Measurements from ENCODE around the gene USPL1. TPM values are rescaled to one million over a fixed set of nuclear protein-coding genes. Genes with fewer than 3 reads are reported as not detected.
"Not testable (repeated sequence)": the region's sequence is repeated elsewhere in the genome, so short reads cannot be mapped to it uniquely, and the experiment has no call there.

The USPL1 gene
- polyA plus RNA-seq, 3 donors from 2014 or later: 9.5 to 13.2 (median 12.3) TPM

DNA sequence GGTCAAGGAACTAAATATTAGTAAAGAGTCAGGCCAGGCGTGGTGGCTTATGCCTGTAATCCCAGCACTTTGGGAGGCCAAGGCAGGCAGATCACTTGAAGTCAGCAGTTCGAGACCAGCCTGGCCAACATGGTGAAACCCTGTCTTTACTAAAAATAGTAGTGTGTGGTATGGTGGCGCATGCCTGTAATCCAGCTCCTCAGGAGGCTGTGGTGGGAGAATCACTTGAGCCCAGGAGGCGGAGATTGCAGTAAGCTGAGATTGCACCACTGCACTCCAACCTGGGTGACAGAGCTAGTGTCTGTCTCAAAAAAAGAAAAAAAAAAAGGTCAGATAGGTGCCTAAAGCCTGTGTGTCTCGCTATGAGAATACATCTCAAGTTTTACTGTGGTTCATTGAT is 33.9 kb downstream of the USPL1 start:
- Mint-ChIP-seq H3K36me3 (peaks cover 27 to 52% (median 31%) of the 10 kb centered on the region in 3 donors), H3K27ac (peak overlapping the region in 3 of 6 donors; percentile 8 to 77 (median 63)), H3K4me1 (peaks cover 10 to 48% of the 10 kb centered on the region in 2 donors)
- not testable (repeated sequence) for DNase-seq; H3K4me3 Mint-ChIP-seq; H3K9me3 Mint-ChIP-seq; H3K27me3 Mint-ChIP-seq (ENCODE audit: low read depth in 3 of 3)

DNA sequence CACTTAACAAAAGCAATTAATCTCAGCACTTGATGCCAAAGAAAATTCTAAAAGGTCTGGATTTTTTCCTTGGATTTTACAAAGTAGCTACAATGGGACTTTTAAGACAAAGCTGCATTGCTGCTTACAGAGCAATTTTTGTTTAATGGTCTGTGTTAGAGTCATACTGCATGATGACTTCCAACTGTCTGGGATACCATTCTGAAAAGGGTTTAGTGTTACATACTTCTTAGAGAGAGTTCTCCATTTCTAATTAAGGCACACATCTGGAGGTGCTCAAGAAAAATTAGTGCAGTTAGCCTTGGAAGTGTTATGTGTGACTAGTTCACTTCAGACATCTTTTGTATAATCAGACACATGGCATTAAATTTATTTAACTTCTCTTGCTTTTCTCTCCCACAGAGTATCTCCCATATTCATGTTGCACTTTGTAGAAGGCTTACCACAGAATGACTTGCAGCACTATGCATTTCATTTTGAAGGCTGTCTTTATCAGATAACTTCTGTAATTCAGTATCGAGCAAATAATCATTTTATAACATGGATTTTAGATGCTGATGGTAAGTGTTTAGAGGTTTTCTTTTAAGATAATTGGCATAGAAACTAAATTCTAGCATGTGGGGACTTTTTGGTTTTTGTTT is 35.1 kb downstream of the USPL1 start:
- no peak for DNase-seq
- Mint-ChIP-seq H3K27ac (peak overlapping the region in 2 of 6 donors; percentile 11 to 65), H3K4me1 (peaks cover 10 to 48% of the 10 kb centered on the region in 2 donors), H3K27me3 (ENCODE audit: low read depth in 3 of 3) (peaks cover 0 to 3% (median 3%) of the 10 kb centered on the region in 3 donors), H3K9me3 (no peaks in the 10 kb centered on the region), H3K4me3 (no peak overlapping the region), H3K36me3 (peaks cover 25 to 56% (median 27%) of the 10 kb centered on the region in 3 donors)

DNA sequence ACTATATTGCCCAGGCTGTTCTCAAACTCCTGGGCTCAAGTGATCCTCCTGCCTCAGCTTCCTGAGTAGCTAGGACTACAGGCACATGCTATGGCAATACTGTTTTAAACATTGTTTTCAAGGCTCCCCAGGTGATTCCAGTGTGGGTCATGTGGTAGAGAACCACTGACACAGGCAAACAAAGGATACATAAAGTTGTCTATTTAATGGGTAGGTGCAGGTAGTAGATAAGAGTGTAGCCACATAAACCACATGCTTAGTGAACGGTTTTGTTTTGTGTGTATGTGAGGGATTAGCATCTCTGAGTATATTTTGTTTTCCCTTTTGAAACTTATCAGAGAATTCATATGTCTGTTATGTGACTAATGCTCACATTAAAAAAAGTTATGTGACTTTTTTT is 36.7 kb downstream of the USPL1 start:
- Mint-ChIP-seq H3K27me3 (ENCODE audit: low read depth in 3 of 3) (peaks cover 0 to 3% (median 3%) of the 10 kb centered on the region in 3 donors), H3K4me3 (peak overlapping the region in 2 of 5 donors; percentile 0 to 47), H3K36me3 (peaks cover 26 to 56% (median 30%) of the 10 kb centered on the region in 3 donors), H3K27ac (peak overlapping the region in 5 of 6 donors; percentile 65 to 83 (median 75)), H3K4me1 (peaks cover 10 to 40% of the 10 kb centered on the region in 2 donors), H3K9me3 (no peaks in the 10 kb centered on the region)
- DNase-seq: no peak

GRCh38 chr13:30656178-30656577 is 38.5 kb downstream of the USPL1 start:
- Mint-ChIP-seq H3K27ac (peak overlapping the region in 1 of 6 donors; percentile 36), H3K27me3 (ENCODE audit: low read depth in 3 of 3) (peaks cover 0 to 1% (median 0%) of the 10 kb centered on the region in 3 donors), H3K4me1 (peaks cover 9 to 41% of the 10 kb centered on the region in 2 donors), H3K4me3 (no peak overlapping the region), H3K9me3 (no peaks in the 10 kb centered on the region), H3K36me3 (peaks cover 20 to 53% (median 25%) of the 10 kb centered on the region in 3 donors)
- DNase-seq: no peak

GRCh38 chr13:30659980-30660379 is 42.3 kb downstream of the USPL1 start:
- no peaks in the 10 kb centered on the region for H3K9me3 Mint-ChIP-seq
- peaks cover 16 to 37% (median 17%) of the 10 kb centered on the region in 3 donors for H3K36me3 Mint-ChIP-seq
- no peak overlapping the region for H3K4me3 Mint-ChIP-seq
- H3K27ac Mint-ChIP-seq: no peak overlapping the region
- H3K4me1 Mint-ChIP-seq: peaks cover 20 to 30% of the 10 kb centered on the region in 2 donors
- peaks cover 0 to 4% (median 0%) of the 10 kb centered on the region in 3 donors for H3K27me3 Mint-ChIP-seq (ENCODE audit: low read depth in 3 of 3)
- DNase-seq: no peak

GRCh38 chr13:30660796-30661195 is 43.1 kb downstream of the USPL1 start:
- H3K36me3 Mint-ChIP-seq: peaks cover 13 to 32% (median 16%) of the 10 kb centered on the region in 3 donors
- no peak for DNase-seq
- peaks cover 20 to 30% of the 10 kb centered on the region in 2 donors for H3K4me1 Mint-ChIP-seq
- no peaks in the 10 kb centered on the region for H3K9me3 Mint-ChIP-seq
- H3K27ac Mint-ChIP-seq: no peak overlapping the region
- peaks cover 0 to 4% (median 0%) of the 10 kb centered on the region in 3 donors for H3K27me3 Mint-ChIP-seq (ENCODE audit: low read depth in 3 of 3)
- H3K4me3 Mint-ChIP-seq: no peak overlapping the region

DNA sequence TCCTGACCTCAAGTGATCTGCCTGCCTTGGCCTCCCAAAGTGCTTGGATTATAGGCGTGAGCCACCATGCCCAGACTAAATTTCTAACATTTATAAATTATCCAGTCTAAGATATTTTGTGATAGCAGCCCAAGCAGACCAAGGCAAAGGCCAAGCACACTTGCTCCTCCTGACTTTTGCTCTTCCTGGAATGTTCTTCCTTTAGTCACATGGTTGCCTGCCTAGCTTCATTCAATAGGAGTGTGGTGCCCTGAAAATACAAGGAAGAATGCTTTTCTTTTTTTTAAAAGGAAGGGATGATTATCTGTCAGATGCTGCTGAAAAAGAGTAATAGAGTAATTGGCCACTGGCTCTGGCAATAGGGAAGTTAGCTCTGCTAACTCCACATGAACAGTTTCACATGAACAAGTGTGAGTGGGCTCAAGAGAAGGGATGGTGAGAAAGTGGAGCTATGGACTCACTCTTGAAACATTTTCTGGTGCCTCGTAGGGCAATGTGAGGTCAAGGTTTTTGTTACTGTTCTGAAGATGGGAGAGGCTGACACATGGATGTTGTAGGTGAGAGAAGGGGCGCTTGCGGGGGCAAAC is 47.1 kb downstream of the USPL1 start:
- no peak overlapping the region for H3K4me3 Mint-ChIP-seq
- H3K4me1 Mint-ChIP-seq: peaks cover 17 to 21% of the 10 kb centered on the region in 2 donors
- H3K36me3 Mint-ChIP-seq: peaks cover 0 to under 1% (median 0%) of the 10 kb centered on the region in 3 donors
- H3K9me3 Mint-ChIP-seq: no peaks in the 10 kb centered on the region
- DNase-seq: no peak
- no peak overlapping the region for H3K27ac Mint-ChIP-seq
- H3K27me3 Mint-ChIP-seq (ENCODE audit: low read depth in 3 of 3): peaks cover 0 to 2% (median 2%) of the 10 kb centered on the region in 3 donors

DNA sequence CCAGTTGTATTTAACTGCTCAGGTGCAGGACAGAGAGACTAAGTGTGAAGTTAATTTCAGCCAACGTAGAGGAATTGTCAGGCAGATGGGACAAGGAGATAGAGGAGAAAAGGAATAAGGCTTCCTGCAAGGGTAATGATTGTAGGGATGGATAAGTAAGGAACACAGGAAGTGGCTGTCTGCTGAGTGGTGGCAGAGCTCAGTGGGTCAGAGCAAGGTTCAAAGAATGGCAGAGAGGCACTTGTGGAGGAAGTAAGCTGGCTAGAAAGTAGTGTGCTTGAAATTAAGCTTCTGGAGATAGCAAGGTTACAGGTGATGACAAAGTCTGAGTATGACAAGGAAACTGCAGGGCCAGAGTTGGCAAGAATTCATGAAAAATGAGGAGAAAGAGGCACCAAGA is 47.9 kb downstream of the USPL1 start:
- H3K9me3 Mint-ChIP-seq: no peaks in the 10 kb centered on the region
- no peak overlapping the region for H3K27ac Mint-ChIP-seq
- no peak for DNase-seq
- H3K36me3 Mint-ChIP-seq: no peaks in the 10 kb centered on the region
- H3K4me1 Mint-ChIP-seq: peaks cover 17 to 20% of the 10 kb centered on the region in 2 donors
- H3K27me3 Mint-ChIP-seq (ENCODE audit: low read depth in 3 of 3): peaks cover 0 to 2% (median 2%) of the 10 kb centered on the region in 3 donors
- H3K4me3 Mint-ChIP-seq: no peak overlapping the region

DNA sequence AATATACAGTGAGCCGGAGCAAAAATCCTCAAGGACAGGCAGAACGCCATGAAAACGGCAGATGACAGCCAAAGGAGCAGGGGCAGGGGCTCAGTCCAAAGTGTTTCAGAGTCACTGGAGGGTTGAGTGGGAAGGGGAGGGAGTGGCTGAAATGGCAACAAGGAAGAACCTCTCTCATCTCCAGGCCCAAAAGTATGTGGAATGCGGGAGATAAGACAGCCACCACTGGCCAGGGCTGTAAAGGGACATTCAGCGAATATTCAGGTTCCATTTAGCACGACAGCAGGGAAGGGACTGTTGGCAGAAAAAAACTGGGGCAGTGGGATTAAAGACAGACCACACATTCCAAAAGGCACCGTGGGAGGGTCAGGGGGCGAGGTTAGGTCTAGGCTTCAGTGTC is 48.4 kb downstream of the USPL1 start:
- no peak for DNase-seq

GRCh38 chr13:30667014-30667413 is 49.3 kb downstream of the USPL1 start:
- no peaks in the 10 kb centered on the region for H3K9me3 Mint-ChIP-seq
- H3K27ac Mint-ChIP-seq: no peak overlapping the region
- no peak for DNase-seq
- H3K36me3 Mint-ChIP-seq: no peaks in the 10 kb centered on the region
- H3K27me3 Mint-ChIP-seq (ENCODE audit: low read depth in 3 of 3): peaks cover 0 to 6% (median 2%) of the 10 kb centered on the region in 3 donors
- no peak overlapping the region for H3K4me3 Mint-ChIP-seq
- H3K4me1 Mint-ChIP-seq: peaks cover 13 to 25% of the 10 kb centered on the region in 2 donors

More for the DNA sequence above, 48.4 kb downstream of the USPL1 start:
- Mint-ChIP-seq H3K36me3 (no peaks in the 10 kb centered on the region), H3K27me3 (ENCODE audit: low read depth in 3 of 3) (peaks cover 0 to 2% (median 2%) of the 10 kb centered on the region in 3 donors), H3K4me3 (no peak overlapping the region), H3K4me1 (peaks cover 17 to 25% of the 10 kb centered on the region in 2 donors), H3K9me3 (no peaks in the 10 kb centered on the region), H3K27ac (peak overlapping the region in 1 of 6 donors; percentile 36)

DNA sequence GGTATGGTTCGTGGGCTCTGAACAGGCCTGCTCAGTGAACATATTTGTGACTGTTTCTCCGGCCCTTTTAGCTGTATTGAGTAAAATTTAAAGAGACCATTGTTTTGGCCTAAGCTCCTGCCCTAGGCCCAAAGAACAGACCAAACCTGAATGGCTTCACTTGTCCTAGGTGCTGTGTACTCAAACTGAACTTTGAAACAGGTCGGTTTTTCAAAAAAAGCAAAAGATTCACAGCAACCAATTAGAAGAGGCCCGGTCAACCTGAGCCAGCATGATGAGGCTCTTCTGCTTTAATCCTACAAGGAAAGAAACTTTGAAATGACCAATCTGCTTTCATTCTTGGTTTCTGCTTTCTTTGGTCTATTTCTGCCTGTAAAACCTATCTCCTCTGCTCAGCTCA is 50.6 kb downstream of the USPL1 start:
- DNase-seq: no peak
- Mint-ChIP-seq H3K27ac (no peak overlapping the region), H3K9me3 (no peaks in the 10 kb centered on the region), H3K4me3 (no peak overlapping the region), H3K4me1 (peaks cover 6 to 13% of the 10 kb centered on the region in 2 donors), H3K27me3 (ENCODE audit: low read depth in 3 of 3) (peaks cover under 1 to 6% (median 3%) of the 10 kb centered on the region in 3 donors), H3K36me3 (no peaks in the 10 kb centered on the region)

DNA sequence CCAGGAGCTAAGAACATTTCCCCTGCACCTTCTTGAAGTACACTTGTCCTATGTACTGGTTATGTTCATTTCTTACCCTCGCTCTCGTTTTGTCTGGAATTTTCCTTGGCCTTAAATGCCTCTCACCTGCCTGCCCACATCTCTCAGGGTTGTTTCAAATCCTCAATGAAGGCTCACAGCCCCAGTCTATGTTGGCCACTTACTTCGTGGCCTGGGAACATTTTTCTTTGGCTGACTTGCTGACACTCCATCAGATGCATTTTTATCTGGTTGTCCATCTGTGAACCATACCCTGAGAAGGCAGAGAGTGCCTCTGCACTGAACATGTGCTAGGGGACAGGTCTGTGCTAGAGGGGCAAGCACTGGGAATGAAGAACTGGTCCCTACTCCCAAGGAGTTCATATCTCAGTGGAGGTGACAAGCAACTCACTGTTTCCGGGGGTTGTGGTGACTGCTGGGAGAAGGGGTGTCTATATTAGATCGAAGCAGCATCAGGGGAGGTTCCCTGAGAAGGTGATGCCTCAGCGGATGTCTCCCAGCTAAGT is 53.6 kb downstream of the USPL1 start:
- Mint-ChIP-seq H3K4me3 (peak overlapping the region in 1 of 5 donors; percentile 2), H3K27me3 (ENCODE audit: low read depth in 3 of 3) (peaks cover 8 to 25% (median 20%) of the 10 kb centered on the region in 3 donors), H3K4me1 (peaks cover 20 to 25% of the 10 kb centered on the region in 2 donors), H3K27ac (peak overlapping the region in 3 of 6 donors; percentile 2 to 52 (median 26)), H3K9me3 (no peaks in the 10 kb centered on the region), H3K36me3 (no peaks in the 10 kb centered on the region)
- no peak for DNase-seq

- Mint-ChIP-seq H3K9me3 (no peaks in the 10 kb centered on the region), H3K36me3 (no peaks in the 10 kb centered on the region), H3K27ac (peak overlapping the region; percentile 90 to 97 (median 92)), H3K4me3 (peak overlapping the region; percentile 90 to 97 (median 94)), H3K27me3 (ENCODE audit: low read depth in 3 of 3) (peaks cover 8 to 25% (median 20%) of the 10 kb centered on the region in 3 donors), H3K4me1 (peaks cover 20 to 25% of the 10 kb centered on the region in 2 donors)
- peak; percentile 97 to 98 (median 98) for DNase-seq
Measured at GRCh38 chr13:30673669-30674521, 56.2 kb downstream of the USPL1 start.

Measured in immature natural killer cell (primary cell).